GM23248 (cell line): ENCODE measurements around the gene PSMD13. TPM values are rescaled to one million over a fixed set of nuclear protein-coding genes. Genes with fewer than 3 reads are reported as not detected.
"Not testable (repeated sequence)": the region's sequence is repeated elsewhere in the genome, so short reads cannot be mapped to it uniquely, and the experiment has no call there.

Experiments used
- DNase-seq: peaks from one replicate; pipeline ENCODE4 v3.0.0-alpha.2; 2015
- H2AFZ ChIP-seq: fragments of 200-600 bp; sonication (generic); 2 replicates; pipeline ENCODE4 v1.6.1; 2016; ENCODE audit warnings: antibody characterized with exemption
- H3F3A ChIP-seq: fragments of 200-600 bp; sonication (generic); 2 replicates; pipeline ENCODE4 v1.6.1; 2016; ENCODE audit warnings: mild to moderate bottlenecking, antibody characterized with exemption, mixed run types; ENCODE audit not compliant: insufficient read depth
- H3K27ac ChIP-seq: fragments of 200-600 bp; sonication (generic); 2 replicates; pipeline ENCODE4 v1.5.1; 2016; ENCODE audit warnings: mild to moderate bottlenecking
- H3K27me3 ChIP-seq: fragments of 200-600 bp; sonication (generic); replicated peaks from 2 replicates; pipeline ENCODE4 v1.6.1; 2016; ENCODE audit warnings: mild to moderate bottlenecking; ENCODE audit not compliant: insufficient read depth
- H3K36me3 ChIP-seq: fragments of 200-600 bp; sonication (generic); 2 replicates; pipeline ENCODE4 v1.6.1; 2016; ENCODE audit warnings: low read depth, mild to moderate bottlenecking
- H3K4me1 ChIP-seq: fragments of 200-600 bp; sonication (generic); 2 replicates; pipeline ENCODE4 v1.6.1; 2016; ENCODE audit warnings: mild to moderate bottlenecking; ENCODE audit not compliant: insufficient read depth
- H3K4me2 ChIP-seq: fragments of 200-600 bp; sonication (generic); one replicate; pipeline ENCODE4 v1.6.1; 2016; ENCODE audit warnings: mild to moderate bottlenecking; ENCODE audit not compliant: unreplicated experiment
- H3K4me3 ChIP-seq: fragments of 200-600 bp; sonication (generic); 2 replicates; pipeline ENCODE4 v1.5.1; 2016; ENCODE audit warnings: mild to moderate bottlenecking
- H3K79me2 ChIP-seq: fragments of 200-600 bp; sonication (generic); 2 replicates; pipeline ENCODE4 v1.6.1; 2016; ENCODE audit warnings: mild to moderate bottlenecking; ENCODE audit not compliant: insufficient read depth
- H3K9ac ChIP-seq: fragments of 200-600 bp; sonication (generic); 2 replicates; pipeline ENCODE4 v1.6.1; 2016; ENCODE audit warnings: mild to moderate bottlenecking
- H3K9me2 ChIP-seq: fragments of 200-600 bp; sonication (generic); 2 replicates; pipeline ENCODE4 v1.6.1; 2016; ENCODE audit warnings: mixed run types, mild to moderate bottlenecking, moderate library complexity; ENCODE audit not compliant: insufficient read depth
- H3K9me3 ChIP-seq: fragments of 200-600 bp; sonication (generic); one replicate; pipeline ENCODE4 v1.6.1; 2017; ENCODE audit warnings: low read depth
- H4K20me1 ChIP-seq: fragments of 200-600 bp; sonication (generic); 2 replicates; pipeline ENCODE4 v1.6.0; 2016; ENCODE audit not compliant: insufficient read depth
- EZH2 ChIP-seq: fragments of 200-600 bp; sonication (generic); IDR thresholded peaks from 2 replicates; pipeline ENCODE4 v1.6.1; 2018; ENCODE audit warnings: antibody characterized with exemption, mild to moderate bottlenecking; ENCODE audit not compliant: insufficient read depth, poor library complexity, severe bottlenecking
- EZH2phosphoT487 ChIP-seq: fragments of 200-600 bp; sonication (generic); IDR thresholded peaks from 2 replicates; pipeline ENCODE4 v1.6.1; 2018; ENCODE audit warnings: antibody characterized with exemption, moderate library complexity, mild to moderate bottlenecking, low read depth; ENCODE audit not compliant: insufficient read depth
- WGBS, 2 experiments: methylation state at CpG; one replicate each; pipeline ENCODE4 v1.1.6; 2015 to 2017; ENCODE audit warnings: low lambda C conversion rate in 2 of 2, low coverage in 1 of 2; ENCODE audit errors: missing lambda C conversion rate in 2 of 2; 5-methylcytosine and 5-hydroxymethylcytosine counted together
- in situ Hi-C: fragments of 300-500 bp; cut with MboI; formaldehyde crosslinking; loops from 2 replicates; pipeline ENCODE4 v1.15.0; 2020
- polyA plus RNA-seq: library from polyadenylated mRNA; unstranded; fragments of >200 nt; fragmentation: Nextera tagmentation; extraction: Ambion mirVana; gene quantifications from 2 replicates; pipeline ENCODE4 v1.2.1, GENCODE V29; 2016
- total RNA-seq: library from RNA; depleted of rRNA; stranded (reverse); fragments of >200 nt; shearing (Covaris generic); gene quantifications from 2 replicates; pipeline ENCODE4 v1.2.3, GENCODE V29; 2014

Gene PSMD13
- total and polyA plus RNA-seq, 2 experiments from 2014 or later, result 145 to 188 TPM

- Histone ChIP-seq H3K4me3 (no peak overlapping the region), H2AFZ (no peak overlapping the region), H3K4me2 (no peak overlapping the region), H3K4me1 (peaks cover 3% of the 10 kb centered on the region; the same call in 1 of the 2 replicates), H3K79me2 (peaks cover 39% of the 10 kb centered on the region), H3K27ac (no peak overlapping the region), H3K27me3 (no peaks in the 10 kb centered on the region), H3K9me3 (no peaks in the 10 kb centered on the region), H3K36me3 (0 out of 2 replicates have a peak, but pooled peaks cover 6% of the 10 kb centered on the region), H3K9me2 (no peaks in the 10 kb centered on the region), H3F3A (peaks cover 7% of the 10 kb centered on the region; the same call in 1 of the 2 replicates), H3K9ac (no peak overlapping the region), H4K20me1 (no peaks in the 10 kb centered on the region)
- TF ChIP-seq EZH2 (no peak), EZH2phosphoT487 (no peak)
- 87 to 89% methylated on average over 20 of the region's 20 CpGs for WGBS, 2 experiments
- in situ Hi-C loops, result no loop called here
- DNase-seq, result no peak
Observed at GRCh38 chr11:232783-233565, 3.8 kb upstream of the PSMD13 start.

DNA sequence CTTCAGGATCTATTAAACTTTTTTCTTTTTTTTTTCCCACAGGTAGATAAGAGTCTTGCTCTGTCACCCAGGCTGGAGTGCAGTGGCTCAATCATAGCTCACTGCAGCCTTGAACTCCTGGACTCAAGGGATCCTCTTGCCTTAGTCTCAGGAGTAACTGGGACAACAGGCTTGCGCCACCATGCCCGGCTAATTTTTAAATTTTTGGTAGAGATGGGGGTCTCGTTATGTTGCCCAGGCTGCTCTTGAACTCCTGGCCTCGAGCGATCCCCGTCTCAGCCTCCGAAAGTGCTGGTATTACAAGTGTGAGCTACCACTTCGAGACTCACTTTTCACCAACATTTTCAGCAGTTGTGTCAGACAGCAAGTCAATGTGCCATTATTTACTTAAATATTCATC is 1.6 kb upstream of the PSMD13 start:
- DNase-seq, result no peak
- Histone ChIP-seq H3F3A (peaks cover 7% of the 10 kb centered on the region; the same call in 1 of the 2 replicates), H3K4me3 (peak overlapping the region; percentile 99), H3K9me3 (no peaks in the 10 kb centered on the region), H4K20me1 (no peaks in the 10 kb centered on the region), H3K9me2 (no peaks in the 10 kb centered on the region), H3K36me3 (no peaks in the 10 kb centered on the region; the same call in 1 of the 2 replicates), H3K27ac (peak overlapping the region; percentile 89), H2AFZ (0 out of 2 replicates have a peak overlapping the region, but pooled peaks have one; percentile 76), H3K79me2 (peaks cover 53% of the 10 kb centered on the region), H3K4me1 (peaks cover 12% of the 10 kb centered on the region; the same call in 1 of the 2 replicates), H3K9ac (peak overlapping the region; percentile 94), H3K4me2 (peak overlapping the region; percentile 81), H3K27me3 (no peaks in the 10 kb centered on the region)
- TF ChIP-seq EZH2, result no peak
- TF ChIP-seq EZH2phosphoT487, result no peak
- in situ Hi-C loops, result no loop called here
- WGBS, 2 experiments, result 86 to 88% methylated on average over 8 of the region's 8 CpGs

- peaks cover 7% of the 10 kb centered on the region; the same call in 1 of the 2 replicates for H3F3A ChIP-seq
Observed at GRCh38 chr11:235609-235996, 1.2 kb upstream of the PSMD13 start.

DNA sequence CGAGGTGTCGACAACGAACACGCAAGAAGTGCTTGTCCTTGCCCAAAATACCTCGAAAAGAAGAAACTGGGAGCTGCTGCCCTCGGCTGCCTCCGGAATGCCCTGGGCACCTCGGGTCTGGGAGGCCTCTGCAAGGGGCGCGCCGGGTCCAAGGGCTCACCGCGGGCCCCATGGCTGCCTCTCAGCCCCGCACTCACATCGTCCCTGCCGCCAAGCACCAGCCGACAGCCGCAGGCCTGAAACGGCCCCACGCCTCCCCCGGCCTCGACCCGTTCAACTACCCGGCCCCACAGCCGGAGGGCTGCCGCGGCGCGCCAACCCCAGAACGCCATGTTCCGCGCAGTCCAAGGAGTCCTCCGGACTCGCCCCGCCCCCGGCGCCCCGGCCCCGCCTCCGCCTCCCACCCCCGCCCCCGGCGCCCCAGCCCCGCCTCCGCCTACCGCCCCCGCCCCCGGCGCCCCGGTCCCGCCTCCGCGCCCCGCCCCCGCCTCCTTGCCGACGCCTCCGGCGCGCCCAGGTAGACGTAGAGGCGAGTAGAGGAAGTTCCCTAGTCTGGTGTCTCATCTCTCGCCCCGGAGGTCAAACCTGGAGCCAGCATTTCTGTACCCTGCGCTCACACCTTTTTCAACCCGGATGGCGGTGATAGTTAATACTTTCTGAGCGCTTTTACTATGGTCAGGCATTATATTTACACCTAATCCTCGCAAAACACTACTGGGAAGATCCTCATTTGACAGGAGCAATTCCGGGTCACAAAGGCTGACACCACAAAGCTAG is 591 bp upstream of the PSMD13 start, which contains the start of gene SIRT3:
Gene SIRT3 (minus strand): TSS at position 346 of the 777 bp plus-strand sequence. CDS start 14 bp downstream, at position 332.
- H3K27ac ChIP-seq, result peak within 1 kb of the TSS; percentile 89
- H3K9ac ChIP-seq, result peak within 1 kb of the TSS; percentile 94
- peaks cover 1% of the 10 kb centered on the region; the same call in 1 of the 2 replicates for H3K36me3 ChIP-seq
- H4K20me1 ChIP-seq, result no peaks in the 10 kb centered on the region
- H3K79me2 ChIP-seq, result peaks cover 63% of the 10 kb centered on the region
- H2AFZ ChIP-seq, result peak within 1 kb of the TSS; percentile 91
- in situ Hi-C loops, result no loop called here
- H3K4me2 ChIP-seq, result peak within 1 kb of the TSS; percentile 96
- H3K4me3 ChIP-seq, result peak within 1 kb of the TSS; percentile 99
- peaks cover 12% of the 10 kb centered on the region; the same call in 1 of the 2 replicates for H3K4me1 ChIP-seq
- DNase-seq, result peak; percentile 87
- H3K9me3 ChIP-seq, result no peaks in the 10 kb centered on the region
- TF ChIP-seq EZH2 (no peak), EZH2phosphoT487 (no peak)
- no peaks in the 10 kb centered on the region for H3K9me2 ChIP-seq
- H3K27me3 ChIP-seq, result no peaks in the 10 kb centered on the region
- H3F3A ChIP-seq, result peaks cover 7% of the 10 kb centered on the region; the same call in 1 of the 2 replicates
- 1 to 3% methylated on average over 28 to 51 of the region's 70 CpGs for WGBS, 2 experiments

More at GRCh38 chr11:235609-235996, 1.2 kb upstream of the PSMD13 start:
- TF ChIP-seq EZH2phosphoT487 (no peak), EZH2 (no peak)
- Histone ChIP-seq H3K9me2 (no peaks in the 10 kb centered on the region), H4K20me1 (no peaks in the 10 kb centered on the region), H3K4me3 (peak overlapping the region; percentile 99), H3K4me1 (peaks cover 12% of the 10 kb centered on the region; the same call in 1 of the 2 replicates), H2AFZ (peak overlapping the region; percentile 76), H3K27me3 (no peaks in the 10 kb centered on the region), H3K4me2 (peak overlapping the region; percentile 81), H3K27ac (peak overlapping the region; percentile 89), H3K9me3 (no peaks in the 10 kb centered on the region), H3K36me3 (no peaks in the 10 kb centered on the region; the same call in 1 of the 2 replicates), H3K9ac (peak overlapping the region; percentile 94), H3K79me2 (peaks cover 58% of the 10 kb centered on the region)
- in situ Hi-C loops, result no loop called here
- no peak for DNase-seq
- 1 to 2% methylated on average over 13 of the region's 13 CpGs for WGBS, 2 experiments

DNA sequence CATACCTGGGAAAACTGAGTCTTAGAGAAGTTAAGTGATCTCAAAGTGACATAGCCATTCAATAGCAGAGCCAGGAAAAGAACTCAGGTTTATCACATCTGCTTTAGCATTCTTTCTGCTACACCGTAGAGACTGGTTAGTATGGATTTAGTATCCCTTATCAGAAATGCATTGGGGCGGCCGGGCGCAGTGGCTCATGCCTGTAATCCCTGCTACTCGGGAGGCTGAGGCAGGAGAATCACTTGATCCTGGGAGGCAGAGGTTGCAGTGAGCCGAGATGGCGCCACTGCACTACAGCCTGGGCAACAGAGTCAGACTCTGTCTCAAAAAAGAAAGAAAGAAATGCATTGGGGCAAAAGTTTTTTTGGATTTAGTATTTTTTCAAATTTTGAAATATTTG is 1.6 kb downstream of the PSMD13 start:
- H3K4me1 ChIP-seq, result peaks cover 12% of the 10 kb centered on the region; the same call in 1 of the 2 replicates
- H3K9me3 ChIP-seq, in situ Hi-C loops, H3F3A ChIP-seq, DNase-seq, H4K20me1 ChIP-seq, H3K9me2 ChIP-seq, H2AFZ ChIP-seq, H3K27ac ChIP-seq, H3K27me3 ChIP-seq: not testable (repeated sequence)
- peak overlapping the region; percentile 94; the same call in 1 of the 2 replicates for H3K9ac ChIP-seq
- 54% methylated on average over 7 of the region's 7 CpGs for WGBS, 2 experiments
- H3K36me3 ChIP-seq, result peaks cover 18% of the 10 kb centered on the region
- H3K79me2 ChIP-seq, result peaks cover 82% of the 10 kb centered on the region
- peak overlapping the region; percentile 99 for H3K4me3 ChIP-seq
- H3K4me2 ChIP-seq, result peak overlapping the region; percentile 96
